Measurements from ENCODE around the gene IRX2. TPM values are rescaled to one million over a fixed set of nuclear protein-coding genes. Genes with fewer than 3 reads are reported as not detected.

IRX2 gene
- total and polyA plus RNA-seq, 2 donors (not counting 1 experiment from before 2014, with no cell fraction given): 0.33 to 0.40 TPM

- Histone ChIP-seq H3K4me3 (replicated peaks in 1 of 4; ENCODE audit: control extremely low read depth in 1 of 4, insufficient read depth in 1 of 4, low read depth in 3 of 4, low read length in 4 of 4) (no peak overlapping the region), H3K4me1 (ENCODE audit: control insufficient read depth, extremely low read depth, insufficient read depth, low read length) (no peaks in the 10 kb centered on the region), H3K4me2 (ENCODE audit: extremely low read depth, insufficient read depth, low read length) (no peak overlapping the region), H2AFZ (ENCODE audit: low read length) (no peak overlapping the region), H3K9me3 (ENCODE audit: control insufficient read depth, insufficient read depth, low read depth, low read length) (no peaks in the 10 kb centered on the region), H4K20me1 (ENCODE audit: control insufficient read depth, extremely low read depth, insufficient read depth, low read length) (no peaks in the 10 kb centered on the region), H3K27ac (ENCODE audit: insufficient read depth, low read length) (no peak overlapping the region), H3K27me3 (ENCODE audit: control insufficient read depth, insufficient read depth, low read length) (no peaks in the 10 kb centered on the region), H3K79me2 (ENCODE audit: control insufficient read depth, insufficient read depth, low read length) (no peaks in the 10 kb centered on the region), H3K36me3 (ENCODE audit: control insufficient read depth, insufficient read depth, low read length) (no peaks in the 10 kb centered on the region), H3K9ac (ENCODE audit: insufficient read depth, low read length) (no peak overlapping the region)
- TF ChIP-seq EZH2 (IDR thresholded peaks at IDR 0.05; ENCODE audit: low read length, missing control alignments): no peak
- TF ChIP-seq CTCF (conservative IDR thresholded peaks at IDR 0.05 in 1 of 2, IDR thresholded peaks at IDR 0.05 in 1 of 2; ENCODE audit: low read depth in 1 of 2, low read length in 2 of 2): no peak
- no peak for DNase-seq (ENCODE audit: low read depth in 2 of 2)
These were observed 12.0 kb upstream of the IRX2 start for GRCh38 chr5:2763533-2763794.

GRCh38 chr5:2762744-2763532, 11.5 kb upstream of the IRX2 start:
- Histone ChIP-seq H3K9ac (ENCODE audit: insufficient read depth, low read length) (no peak overlapping the region), H3K27ac (ENCODE audit: insufficient read depth, low read length) (no peak overlapping the region), H3K4me3 (replicated peaks in 1 of 4; ENCODE audit: control extremely low read depth in 1 of 4, insufficient read depth in 1 of 4, low read depth in 3 of 4, low read length in 4 of 4) (no peak overlapping the region), H2AFZ (ENCODE audit: low read length) (no peak overlapping the region), H3K9me3 (ENCODE audit: control insufficient read depth, insufficient read depth, low read depth, low read length) (no peaks in the 10 kb centered on the region), H3K4me1 (ENCODE audit: control insufficient read depth, extremely low read depth, insufficient read depth, low read length) (no peaks in the 10 kb centered on the region), H3K79me2 (ENCODE audit: control insufficient read depth, insufficient read depth, low read length) (no peaks in the 10 kb centered on the region), H3K36me3 (ENCODE audit: control insufficient read depth, insufficient read depth, low read length) (no peaks in the 10 kb centered on the region), H4K20me1 (ENCODE audit: control insufficient read depth, extremely low read depth, insufficient read depth, low read length) (no peaks in the 10 kb centered on the region), H3K27me3 (ENCODE audit: control insufficient read depth, insufficient read depth, low read length) (no peaks in the 10 kb centered on the region), H3K4me2 (ENCODE audit: extremely low read depth, insufficient read depth, low read length) (no peak overlapping the region)
- TF ChIP-seq EZH2 (IDR thresholded peaks at IDR 0.05; ENCODE audit: low read length, missing control alignments) (no peak), CTCF (conservative IDR thresholded peaks at IDR 0.05 in 1 of 2, IDR thresholded peaks at IDR 0.05 in 1 of 2; ENCODE audit: low read depth in 1 of 2, low read length in 2 of 2) (no peak)
- DNase-seq (ENCODE audit: low read depth in 2 of 2): no peak

- TF ChIP-seq CTCF (conservative IDR thresholded peaks at IDR 0.05 in 1 of 2, IDR thresholded peaks at IDR 0.05 in 1 of 2; ENCODE audit: low read depth in 1 of 2, low read length in 2 of 2) (no peak), EZH2 (IDR thresholded peaks at IDR 0.05; ENCODE audit: low read length, missing control alignments) (no peak)
- H3K36me3 ChIP-seq (ENCODE audit: control insufficient read depth, insufficient read depth, low read length): no peaks in the 10 kb centered on the region
- H3K27me3 ChIP-seq (ENCODE audit: control insufficient read depth, insufficient read depth, low read length): no peaks in the 10 kb centered on the region
- no peak overlapping the region for H3K27ac ChIP-seq (ENCODE audit: insufficient read depth, low read length)
- H3K9ac ChIP-seq (ENCODE audit: insufficient read depth, low read length): no peak overlapping the region
- no peak overlapping the region for H3K4me2 ChIP-seq (ENCODE audit: extremely low read depth, insufficient read depth, low read length)
- DNase-seq (ENCODE audit: low read depth in 2 of 2): no peak
- no peaks in the 10 kb centered on the region for H3K9me3 ChIP-seq (ENCODE audit: control insufficient read depth, insufficient read depth, low read depth, low read length)
- no peak overlapping the region for H3K4me3 ChIP-seq (replicated peaks in 1 of 4; ENCODE audit: control extremely low read depth in 1 of 4, insufficient read depth in 1 of 4, low read depth in 3 of 4, low read length in 4 of 4)
- H2AFZ ChIP-seq (ENCODE audit: low read length): no peak overlapping the region
- H3K4me1 ChIP-seq (ENCODE audit: control insufficient read depth, extremely low read depth, insufficient read depth, low read length): no peaks in the 10 kb centered on the region
- H3K79me2 ChIP-seq (ENCODE audit: control insufficient read depth, insufficient read depth, low read length): no peaks in the 10 kb centered on the region
- no peaks in the 10 kb centered on the region for H4K20me1 ChIP-seq (ENCODE audit: control insufficient read depth, extremely low read depth, insufficient read depth, low read length)
These were observed 10.5 kb upstream of the IRX2 start for GRCh38 chr5:2761921-2762488.

Measured in fibroblast of lung (primary cell).